GM03348 (cell line): ENCODE data around the gene GRID2.
A peak's percentile ranks its signal among the peaks of the same experiment; 100 is the strongest.

Experiments
- DNase-seq: peaks from one replicate; pipeline ENCODE4 v3.0.0; 2012; ENCODE audit warnings: low spot score

GRID2 gene

DNA sequence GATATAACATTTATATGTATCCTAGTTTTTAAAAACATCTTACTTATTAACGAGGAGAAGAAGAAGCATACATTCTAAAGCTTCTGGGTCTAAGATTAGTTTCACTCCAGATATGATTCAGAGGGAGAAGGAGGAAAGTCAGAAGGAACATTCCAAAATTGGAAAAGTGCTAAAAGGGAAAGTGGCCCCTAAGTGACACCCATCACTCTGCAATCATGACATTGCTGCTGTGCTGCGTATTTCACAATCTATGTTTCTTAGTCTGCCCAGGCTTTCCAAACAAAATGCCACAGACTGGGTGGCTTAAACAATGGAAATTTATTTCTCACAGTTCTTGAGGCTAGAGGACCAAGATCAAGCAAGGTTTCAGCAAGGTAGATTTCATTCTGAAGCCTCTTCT, 1452.3 kb downstream of the GRID2 start:
- no peak for DNase-seq

DNA sequence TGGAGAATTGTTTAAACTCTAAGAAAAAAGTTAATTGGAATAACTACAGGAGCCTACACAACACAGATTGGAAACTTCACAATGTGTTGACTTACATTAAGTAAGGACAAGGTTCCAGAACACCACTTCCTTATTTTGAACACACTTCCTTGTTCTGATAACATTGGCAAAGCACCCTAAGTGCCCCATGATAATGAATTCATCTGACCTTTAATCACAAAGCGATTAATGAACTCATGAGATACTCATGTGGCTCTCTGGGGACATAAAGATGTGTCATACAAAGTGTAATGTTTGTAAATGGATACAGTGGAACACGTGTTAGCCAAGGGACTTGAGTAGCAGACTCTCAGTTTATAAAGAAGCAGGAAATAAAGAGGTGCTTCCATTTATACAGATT, 1455.7 kb downstream of the GRID2 start:
- no peak for DNase-seq

DNA sequence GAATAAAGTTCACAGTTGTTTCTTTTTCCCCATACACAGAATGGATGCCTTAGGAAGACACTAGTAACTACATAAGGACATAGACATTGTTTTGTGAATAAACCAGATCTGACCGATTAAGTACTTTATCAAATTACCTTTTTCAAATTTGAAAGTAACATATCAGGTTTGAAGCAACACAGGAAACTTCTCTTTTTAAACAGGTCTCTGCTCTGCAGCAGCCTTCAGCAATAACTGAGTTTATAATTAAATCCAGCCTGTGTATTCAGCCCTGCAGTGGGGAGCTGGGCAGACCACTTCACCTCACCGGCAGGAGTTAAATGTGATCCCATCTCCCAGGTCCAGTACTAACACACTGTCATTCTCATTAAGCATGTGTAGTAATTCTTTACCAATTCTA, 1456.5 kb downstream of the GRID2 start:
- no peak for DNase-seq

DNA sequence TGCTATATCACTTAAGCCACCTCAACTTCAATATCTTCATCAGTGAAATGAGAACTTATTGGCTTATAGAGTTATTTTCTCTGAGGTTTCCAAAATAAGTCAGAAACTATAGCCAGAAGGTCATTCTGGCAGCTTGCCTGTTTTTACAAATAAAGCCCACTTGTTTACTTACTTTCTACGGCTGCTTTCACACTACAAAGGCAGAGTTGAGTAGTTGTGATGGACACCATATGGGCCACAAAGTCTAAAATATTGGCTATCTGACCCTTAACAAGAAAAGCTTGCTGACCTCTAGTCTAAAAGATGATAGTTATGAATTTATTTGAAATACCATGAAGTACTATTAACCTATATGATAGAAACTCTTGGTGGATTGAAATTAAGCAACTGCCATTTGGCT, 1457.5 kb downstream of the GRID2 start:
- DNase-seq, result no peak

- DNase-seq, result peak; percentile 61
These were observed 1461.0 kb downstream of the GRID2 start for GRCh38 chr4:93764639-93765246.

- DNase-seq, result no peak
These were observed 1464.2 kb downstream of the GRID2 start for GRCh38 chr4:93767917-93768316.

- no peak for DNase-seq
These were observed 1466.4 kb downstream of the GRID2 start for GRCh38 chr4:93770201-93770600.

DNA sequence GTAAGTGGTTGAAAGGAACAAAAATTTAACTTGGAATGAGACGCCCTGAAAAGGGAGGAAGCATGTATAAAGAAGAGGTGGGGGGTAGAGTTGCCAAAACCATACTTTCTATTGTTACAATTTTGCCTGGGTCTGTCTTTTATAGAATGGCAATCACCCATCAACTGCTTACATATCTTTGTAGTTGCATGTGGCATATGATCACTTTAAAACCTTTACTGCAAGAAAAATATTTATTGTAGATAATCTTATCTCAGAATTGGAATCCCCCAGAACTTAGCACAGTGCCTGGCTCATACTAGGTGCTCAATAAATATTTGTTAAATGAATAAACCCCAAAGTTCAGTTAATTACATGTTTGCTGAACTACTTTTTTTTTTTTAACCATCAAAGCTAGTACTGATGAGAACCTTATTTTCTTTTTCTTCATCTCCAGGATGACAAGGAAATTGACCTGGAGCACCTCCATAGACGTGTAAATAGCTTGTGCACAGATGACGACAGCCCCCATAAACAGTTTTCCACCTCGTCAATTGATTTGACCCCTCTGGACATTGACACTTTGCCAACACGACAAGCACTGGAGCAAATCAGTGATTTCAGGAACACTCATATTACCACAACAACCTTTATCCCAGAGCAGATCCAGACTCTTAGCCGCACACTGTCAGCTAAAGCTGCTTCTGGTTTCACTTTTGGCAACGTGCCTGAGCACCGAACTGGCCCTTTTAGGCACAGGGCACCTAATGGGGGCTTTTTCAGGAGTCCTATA, 1468.1 kb downstream of the GRID2 start:
- no peak for DNase-seq

GRCh38 chr4:93772858-93773257, 1469.1 kb downstream of the GRID2 start:
- DNase-seq, result no peak

DNA sequence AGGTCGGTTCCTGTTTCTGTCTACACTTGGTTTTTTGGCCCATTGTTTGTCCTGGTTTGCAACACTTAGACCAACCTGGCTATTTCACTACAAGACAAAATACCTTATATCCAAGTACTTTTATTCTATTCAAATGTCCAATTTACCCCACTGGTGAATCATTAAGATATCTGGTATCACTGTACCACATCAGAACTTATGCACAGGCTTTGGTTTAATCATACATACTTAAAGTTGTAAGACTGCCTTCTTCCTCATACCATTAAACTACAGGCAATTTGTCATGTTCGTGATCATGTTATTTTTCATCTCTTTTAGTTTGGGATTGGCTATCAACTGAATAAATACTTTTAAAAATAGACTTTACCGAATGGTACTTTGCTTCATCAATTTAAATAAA, 1471.8 kb downstream of the GRID2 start:
- DNase-seq, result no peak

GRCh38 chr4:93776386-93777080, 1472.8 kb downstream of the GRID2 start:
- DNase-seq, result no peak

- no peak for DNase-seq
These were observed 1473.3 kb downstream of the GRID2 start for GRCh38 chr4:93777081-93777460.

- no peak for DNase-seq
These were observed 1475.5 kb downstream of the GRID2 start for GRCh38 chr4:93779228-93779627.

- no peak for DNase-seq
These were observed 1476.3 kb downstream of the GRID2 start for GRCh38 chr4:93780080-93780479.

DNA sequence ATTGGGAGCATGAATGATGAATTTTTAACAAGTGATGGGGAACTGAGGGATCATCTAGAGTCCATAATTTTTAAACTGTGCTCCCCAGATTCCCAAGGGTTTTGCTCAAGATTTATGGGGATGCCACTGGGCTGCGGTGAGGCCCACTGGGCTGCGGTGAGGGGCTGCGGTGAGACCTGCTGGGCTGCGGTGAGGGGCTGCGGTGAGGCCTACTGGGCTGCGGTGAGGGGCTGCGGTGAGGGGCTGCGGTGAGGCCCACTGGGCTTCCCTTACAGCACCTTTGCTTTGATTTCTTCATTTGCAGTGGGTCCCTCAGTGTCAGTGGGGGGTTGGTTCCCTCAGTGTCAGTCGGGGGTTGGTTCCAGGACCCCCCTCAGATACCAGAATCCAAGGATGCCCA, 1477.4 kb downstream of the GRID2 start:
- DNase-seq, result no peak

GRCh38 chr4:93786149-93786548, 1482.4 kb downstream of the GRID2 start:
- DNase-seq, result no peak

DNA sequence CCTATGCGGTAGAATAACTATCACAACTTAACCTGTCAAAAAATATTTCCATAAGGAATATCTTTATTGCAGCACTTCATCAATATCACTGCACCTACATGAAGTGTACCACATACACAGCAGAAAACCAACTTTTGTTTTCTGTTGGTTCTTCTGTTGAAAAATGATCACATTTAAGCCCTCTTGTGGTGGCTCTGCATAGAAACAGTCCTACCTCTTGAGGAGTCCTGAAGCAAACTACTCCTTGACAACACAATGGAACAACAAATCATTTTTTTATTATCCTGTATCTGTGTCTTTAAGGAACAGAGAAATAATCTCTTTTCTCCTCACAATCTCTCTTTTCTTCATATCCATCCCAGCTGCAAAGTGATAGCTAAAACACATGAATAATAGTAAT, 1484.9 kb downstream of the GRID2 start:
- DNase-seq, result peak; percentile 28

DNA sequence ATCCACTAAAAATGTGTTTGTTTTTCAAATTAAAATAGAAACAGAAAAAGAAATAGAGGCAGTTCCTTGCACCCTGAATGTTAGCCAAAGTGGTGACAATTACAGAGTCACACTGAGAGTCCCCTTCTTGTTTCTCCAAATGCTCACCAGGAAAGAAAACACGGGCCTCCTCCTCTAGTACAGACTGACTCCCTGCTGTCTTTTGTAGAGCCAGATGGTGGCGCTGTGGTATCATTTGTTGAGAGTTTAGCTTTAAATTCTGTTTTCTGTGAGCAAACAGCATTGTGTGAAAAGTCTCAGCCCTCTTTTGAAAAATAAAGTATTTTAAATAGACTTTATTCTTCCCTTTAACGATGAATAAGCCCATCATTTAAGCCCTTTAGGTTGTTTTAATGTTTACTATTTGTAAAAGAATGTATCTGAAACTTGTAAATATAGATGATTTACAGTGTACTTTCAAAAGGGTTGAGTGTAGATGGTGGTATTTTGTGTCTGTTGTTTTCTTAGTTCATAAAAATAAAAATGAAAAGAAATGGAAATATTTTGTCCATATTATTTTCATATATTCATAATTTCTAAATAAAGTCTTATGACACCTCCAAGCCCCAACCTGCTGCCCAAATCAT, 1487.9 kb downstream of the GRID2 start:
- peak; percentile 71 for DNase-seq

GRCh38 chr4:93802045-93802444, 1498.3 kb downstream of the GRID2 start:
- DNase-seq, result no peak

DNA sequence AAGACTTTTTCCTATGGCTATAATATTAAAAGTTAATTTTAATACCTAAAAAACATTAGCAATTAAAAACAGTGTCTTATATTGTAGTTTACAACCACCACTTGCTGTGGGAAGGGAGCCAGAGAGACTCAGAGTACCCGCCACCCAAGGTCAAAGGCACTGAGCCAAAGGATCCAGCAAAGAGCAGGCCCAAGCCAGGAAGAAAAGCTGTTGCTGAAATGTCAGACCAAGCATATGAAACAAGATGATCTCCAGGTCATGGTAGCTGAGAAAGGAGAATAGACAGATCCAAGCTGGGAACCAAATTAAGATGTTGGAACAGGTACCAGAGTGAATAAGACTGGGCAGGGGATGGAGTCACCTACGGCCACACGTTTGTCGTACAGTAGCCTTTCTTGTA, 1506.0 kb downstream of the GRID2 start:
- no peak for DNase-seq

DNA sequence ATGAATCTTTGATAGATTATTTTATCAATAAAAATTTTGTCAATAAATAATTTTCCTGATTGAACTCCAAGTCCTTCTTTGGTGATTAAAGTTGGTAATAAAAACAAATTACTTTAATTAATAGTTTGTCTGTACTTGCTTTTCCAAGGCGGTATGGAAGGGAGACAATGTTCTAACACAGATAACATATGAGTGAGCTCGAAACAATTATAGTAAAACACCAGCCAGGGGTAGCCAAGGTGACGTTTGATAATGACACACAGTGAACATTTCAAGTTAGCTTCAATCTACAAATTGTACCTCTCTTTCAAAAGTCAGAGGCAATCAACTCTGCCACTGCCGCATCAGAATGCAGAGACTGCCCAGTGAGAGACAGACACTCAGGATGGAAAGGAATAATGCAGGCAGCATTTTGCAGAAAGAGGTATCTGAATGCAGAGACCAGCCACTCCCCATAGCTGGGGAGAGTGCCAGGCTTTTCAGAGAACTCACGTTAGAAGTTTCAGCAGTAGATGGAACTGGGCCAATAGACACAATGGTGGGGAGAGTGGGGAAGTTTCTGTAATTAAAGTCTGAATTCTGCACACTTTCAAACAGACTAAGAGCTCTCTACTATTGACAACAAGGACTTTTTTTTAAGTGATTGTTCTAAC, 1506.7 kb downstream of the GRID2 start:
- no peak for DNase-seq

- DNase-seq, result no peak
These were observed 1509.3 kb downstream of the GRID2 start for GRCh38 chr4:93813092-93813491.
